ENCODE measurements around the gene PRAC1. TPM values are rescaled to one million over a fixed set of nuclear protein-coding genes. Genes with fewer than 3 reads are reported as not detected.

The PRAC1 gene
- total RNA-seq, 4 donors from 2014 or later: not detected

- intact Hi-C loops (cut with DNase I; ENCODE audit: low total_unique reads): no loop called here
- no peak for DNase-seq (ENCODE audit: low spot score in 2 of 2)
- WGBS, 2 donors: 31% methylated on average over 16 of the region's 16 CpGs
- H3K4me3 ChIP-seq (ENCODE audit: low read depth, poor library complexity, severe bottlenecking): no peak overlapping the region
- TF ChIP-seq POLR2A (IDR thresholded peaks at IDR 0.05): no peak
- TF ChIP-seq CTCF (IDR thresholded peaks at IDR 0.05): no peak
These were observed 26.6 kb upstream of the PRAC1 start for GRCh38 chr17:48748718-48749566.

DNA sequence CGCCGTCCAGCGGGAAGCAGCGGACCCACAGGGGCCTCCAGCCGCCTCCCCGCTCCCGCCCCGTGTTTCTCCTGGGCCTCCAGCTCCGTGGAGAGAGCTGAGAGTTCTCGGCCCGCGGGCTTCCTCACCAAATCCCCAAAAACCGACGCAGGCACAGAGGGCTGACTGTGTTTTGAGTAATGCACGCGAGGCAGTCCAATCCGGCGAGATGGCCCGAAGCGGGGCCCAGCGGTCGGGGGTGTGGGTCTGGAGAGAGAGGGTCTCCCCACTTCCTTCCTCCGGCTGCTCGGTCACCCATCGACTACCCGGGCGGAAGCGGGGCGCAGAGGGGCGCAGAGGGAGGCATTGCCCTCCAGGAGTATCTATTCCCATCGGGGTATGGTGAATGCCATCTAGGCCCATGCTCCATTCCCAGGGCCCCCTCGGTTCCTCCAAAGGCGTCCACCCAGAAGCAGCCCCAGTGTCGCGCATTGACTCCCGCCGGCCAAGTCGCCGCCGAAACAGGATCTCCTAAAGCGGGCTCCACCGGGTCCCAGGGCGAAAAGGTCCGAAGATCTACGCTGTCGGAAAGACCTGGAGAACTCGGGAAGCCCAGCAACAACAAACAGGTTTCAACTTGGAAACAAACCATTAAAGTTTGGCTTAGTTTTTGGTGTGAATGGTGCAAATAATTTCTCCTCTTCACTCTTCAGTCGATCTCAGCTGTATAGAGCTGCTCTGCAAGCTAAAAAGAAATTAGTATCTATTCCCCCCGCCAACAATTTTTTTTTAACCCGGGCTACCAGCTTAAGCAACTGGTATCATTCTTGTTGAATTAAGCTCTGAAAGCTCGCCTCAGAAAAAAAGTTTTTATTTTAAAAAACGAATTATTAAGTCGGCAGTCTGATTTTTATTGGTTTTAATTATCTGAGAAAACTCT is 25.4 kb upstream of the PRAC1 start:
- DNase-seq (ENCODE audit: low spot score in 2 of 2): no peak
- intact Hi-C loops (cut with DNase I; ENCODE audit: low total_unique reads): no loop called here
- TF ChIP-seq CTCF (IDR thresholded peaks at IDR 0.05) (no peak), POLR2A (IDR thresholded peaks at IDR 0.05) (no peak)
- H3K4me3 ChIP-seq (ENCODE audit: low read depth, poor library complexity, severe bottlenecking): no peak overlapping the region
- 11 to 12% methylated on average over 44 to 47 of the region's 53 CpGs for WGBS, 2 donors

DNA sequence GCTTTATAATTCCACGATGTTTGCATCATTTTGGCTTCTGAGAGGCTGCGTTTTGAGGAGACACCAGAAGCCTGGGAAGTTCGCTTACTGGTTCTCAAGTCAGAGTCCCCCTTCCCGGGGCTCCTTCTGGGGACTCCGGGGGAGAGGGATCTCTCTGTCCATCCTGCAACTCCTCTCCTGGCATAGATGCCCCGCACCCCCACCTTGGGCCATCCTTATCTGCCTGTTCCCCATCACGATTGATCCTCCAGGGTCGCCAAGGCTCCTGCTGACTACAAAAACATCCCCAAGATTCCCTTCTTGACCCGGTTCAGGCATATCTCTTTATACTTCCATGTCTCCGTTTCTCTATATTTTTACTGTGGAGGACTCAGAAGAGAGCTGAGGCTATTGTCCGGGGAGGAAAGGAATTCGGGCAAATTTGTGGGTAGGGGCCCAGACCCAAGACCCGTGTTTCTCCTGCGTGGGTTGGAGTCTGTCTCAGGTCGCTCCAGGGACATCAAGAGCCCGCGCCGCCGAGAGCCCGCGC is 24.7 kb upstream of the PRAC1 start:
- intact Hi-C loops (cut with DNase I; ENCODE audit: low total_unique reads): no loop called here
- DNase-seq (ENCODE audit: low spot score in 2 of 2): no peak
- H3K4me3 ChIP-seq (ENCODE audit: low read depth, poor library complexity, severe bottlenecking): no peak overlapping the region
- TF ChIP-seq CTCF (IDR thresholded peaks at IDR 0.05) (no peak), POLR2A (IDR thresholded peaks at IDR 0.05) (no peak)
- WGBS, 2 donors: 18 to 20% methylated on average over 12 to 21 of the region's 21 CpGs

GRCh38 chr17:48745381-48746275 is 23.3 kb upstream of the PRAC1 start:
- WGBS, 2 donors: 25 to 34% methylated on average over 12 of the region's 12 CpGs
- H3K4me3 ChIP-seq (ENCODE audit: low read depth, poor library complexity, severe bottlenecking): no peak overlapping the region
- intact Hi-C loops (cut with DNase I; ENCODE audit: low total_unique reads): no loop called here
- TF ChIP-seq POLR2A (IDR thresholded peaks at IDR 0.05) (no peak), CTCF (IDR thresholded peaks at IDR 0.05) (no peak)
- DNase-seq (ENCODE audit: low spot score in 2 of 2): no peak

DNA sequence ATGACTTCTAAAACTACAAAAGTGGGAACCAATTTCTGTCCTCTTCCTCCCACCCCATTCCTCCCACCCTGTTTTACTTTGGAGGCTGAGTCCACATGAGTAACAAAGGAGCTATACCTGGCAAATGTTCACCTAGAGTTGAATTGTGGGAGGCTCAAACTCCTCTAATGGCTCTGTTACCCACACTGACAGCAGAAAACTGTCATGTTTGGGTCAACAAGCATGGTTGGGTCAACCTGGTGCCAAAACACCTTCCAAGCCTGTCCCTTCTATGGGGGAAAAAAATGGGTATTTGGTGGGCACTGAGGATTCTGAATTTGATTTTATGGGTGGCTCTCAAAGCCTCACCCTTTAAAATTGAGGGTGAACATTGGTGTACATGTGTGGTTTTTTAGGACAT is 18.2 kb upstream of the PRAC1 start:
- H3K4me3 ChIP-seq (ENCODE audit: low read depth, poor library complexity, severe bottlenecking): no peak overlapping the region
- DNase-seq (ENCODE audit: low spot score in 2 of 2): no peak
- TF ChIP-seq POLR2A (IDR thresholded peaks at IDR 0.05) (no peak), CTCF (IDR thresholded peaks at IDR 0.05) (no peak)
- intact Hi-C loops (cut with DNase I; ENCODE audit: low total_unique reads): no loop called here
